Kasumi-1 (cell line): ENCODE results near the gene PPP1R3E.

ENCODE experiments used
- DNase-seq, 2 experiments: peaks; one replicate each; lab custom pipeline; 2025; lab: John Stamatoyannopoulos, UW

Gene PPP1R3E

GRCh38 chr14:23322568-23323517, 20.2 kb upstream of the PPP1R3E start:
- DNase-seq: no peak

DNA sequence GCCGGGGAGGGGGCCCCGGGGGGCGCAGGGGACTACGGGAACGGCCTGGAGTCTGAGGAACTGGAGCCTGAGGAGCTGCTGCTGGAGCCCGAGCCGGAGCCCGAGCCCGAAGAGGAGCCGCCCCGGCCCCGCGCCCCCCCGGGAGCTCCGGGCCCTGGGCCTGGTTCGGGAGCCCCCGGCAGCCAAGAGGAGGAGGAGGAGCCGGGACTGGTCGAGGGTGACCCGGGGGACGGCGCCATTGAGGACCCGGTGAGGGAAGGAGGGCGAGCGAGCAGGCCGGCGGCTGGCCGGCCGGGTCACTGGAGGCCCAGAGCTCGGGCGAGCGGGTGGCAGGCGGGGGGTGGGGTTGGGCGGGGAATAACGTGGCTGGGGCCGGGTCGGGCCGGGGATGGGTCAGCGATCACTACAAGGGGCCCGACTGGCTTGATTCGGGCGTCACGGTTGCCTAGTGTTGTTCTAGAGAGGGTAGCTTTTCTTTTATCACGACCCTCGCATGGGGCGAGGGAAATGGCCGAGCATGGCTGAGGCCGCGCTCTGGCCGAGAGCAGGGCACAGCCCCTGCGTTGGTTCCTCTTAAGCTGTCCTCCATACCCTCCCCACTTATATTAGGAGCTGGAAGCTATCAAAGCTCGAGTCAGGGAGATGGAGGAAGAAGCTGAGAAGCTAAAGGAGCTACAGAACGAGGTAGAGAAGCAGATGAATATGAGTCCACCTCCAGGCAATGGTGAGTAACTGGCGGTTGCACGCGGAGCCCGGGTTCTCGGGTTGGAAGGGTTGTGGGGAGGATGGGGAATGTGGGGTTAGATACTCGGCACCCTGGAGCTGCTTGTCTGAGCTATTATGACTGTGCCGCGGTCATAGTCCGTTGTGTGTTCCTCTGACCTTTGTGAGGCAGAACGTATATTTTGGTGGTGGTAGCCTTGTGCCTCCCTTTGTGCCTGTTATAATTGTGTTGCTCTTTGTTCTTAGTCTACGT, 19.2 kb upstream of the PPP1R3E start:
- peak; percentile 32 to 40 for DNase-seq

DNA sequence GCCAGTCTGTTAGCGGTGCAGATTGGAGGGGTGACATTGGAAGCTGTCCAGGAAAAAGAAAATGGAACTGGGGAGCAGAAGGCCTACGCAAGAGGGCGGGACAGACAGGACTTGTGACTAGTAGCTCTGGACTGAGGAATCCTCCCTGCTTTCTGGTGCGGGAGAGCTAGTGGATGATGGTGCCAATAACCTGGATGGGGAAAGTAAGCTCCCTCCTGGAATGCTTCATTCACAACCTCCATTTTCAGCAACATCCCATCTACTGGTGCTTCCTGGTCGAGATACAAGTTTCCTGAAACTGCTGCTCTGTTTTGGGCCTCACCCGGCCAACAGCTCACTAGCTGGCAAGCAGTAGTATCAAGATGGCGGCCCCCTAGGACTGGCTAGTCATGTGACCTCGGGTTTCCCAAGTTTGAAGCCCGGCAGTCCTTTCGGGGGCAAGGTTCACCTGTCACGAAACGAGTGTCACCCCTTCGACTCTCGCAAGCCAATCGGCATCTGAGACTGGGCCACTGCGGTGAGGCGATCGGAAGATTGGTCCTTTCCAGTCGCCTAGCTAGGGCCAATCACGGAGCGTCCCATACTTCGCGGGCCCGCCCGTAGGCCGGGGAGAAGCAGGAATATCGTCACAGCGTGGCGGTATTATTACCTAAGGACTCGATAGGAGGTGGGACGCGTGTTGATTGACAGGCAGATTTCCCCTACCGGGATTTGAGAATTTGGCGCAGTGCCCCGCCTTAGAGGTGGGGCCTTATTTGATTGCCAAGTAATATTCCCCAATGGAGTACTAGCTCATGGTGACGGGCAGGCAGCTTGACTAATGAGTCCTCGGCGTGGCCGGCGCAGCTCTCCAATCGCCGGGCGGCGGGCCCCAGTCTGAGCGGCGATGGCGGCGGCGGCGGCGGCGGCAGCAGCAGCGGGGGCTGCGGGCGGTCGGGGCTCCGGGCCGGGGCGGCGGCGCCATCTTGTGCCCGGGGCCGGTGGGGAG, 18.2 kb upstream of the PPP1R3E start, which contains the start of gene PABPN1:
TSS of gene PABPN1 (plus strand) at position 874 of the 988 bp plus-strand sequence. CDS start at position 887, 13 bp downstream.
- DNase-seq: peak; percentile 99 to 100

- no peak for DNase-seq
Observed at GRCh38 chr14:23319746-23320583, 17.3 kb upstream of the PPP1R3E start.

DNA sequence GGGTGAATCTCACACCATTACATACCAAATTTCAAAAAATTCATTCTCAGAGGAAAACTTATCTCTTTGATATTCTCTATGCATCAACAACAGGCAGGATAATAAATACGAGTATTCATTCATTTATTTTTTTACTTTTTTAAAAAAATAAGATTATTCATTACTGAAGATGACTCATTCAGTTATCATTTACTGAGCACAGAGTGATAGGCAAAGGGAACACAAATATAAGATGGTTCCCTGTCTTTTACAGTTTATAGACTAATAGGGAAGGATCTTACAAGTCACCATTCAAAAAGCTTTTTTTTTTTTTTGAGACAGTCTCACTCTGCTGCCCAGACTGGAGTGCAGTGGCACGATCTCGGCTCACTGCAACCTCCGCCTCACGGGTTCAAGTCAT, 13.6 kb upstream of the PPP1R3E start:
- no peak for DNase-seq

DNA sequence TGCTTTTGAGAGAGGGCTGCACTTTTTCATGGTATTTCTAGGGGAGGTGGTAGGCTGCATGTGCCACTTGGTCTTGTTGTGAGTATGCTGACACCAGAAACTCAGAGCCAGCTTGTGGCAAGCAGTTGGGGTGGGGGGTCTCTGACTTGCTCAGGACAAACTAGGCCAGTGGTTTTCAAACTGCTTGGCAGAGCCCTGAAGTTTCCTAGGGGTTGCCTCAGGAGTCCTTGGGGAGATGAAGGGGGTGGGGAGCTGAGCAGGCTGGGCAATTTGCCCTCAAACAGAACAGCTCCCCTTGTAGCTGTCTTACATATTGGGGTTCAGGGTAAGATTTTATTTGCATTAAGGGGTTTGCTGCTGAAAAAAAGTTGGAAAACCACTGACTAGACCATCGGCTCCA, 7.9 kb upstream of the PPP1R3E start:
- no peak for DNase-seq

- DNase-seq: no peak
Observed at GRCh38 chr14:23308721-23309445, 6.2 kb upstream of the PPP1R3E start.

DNA sequence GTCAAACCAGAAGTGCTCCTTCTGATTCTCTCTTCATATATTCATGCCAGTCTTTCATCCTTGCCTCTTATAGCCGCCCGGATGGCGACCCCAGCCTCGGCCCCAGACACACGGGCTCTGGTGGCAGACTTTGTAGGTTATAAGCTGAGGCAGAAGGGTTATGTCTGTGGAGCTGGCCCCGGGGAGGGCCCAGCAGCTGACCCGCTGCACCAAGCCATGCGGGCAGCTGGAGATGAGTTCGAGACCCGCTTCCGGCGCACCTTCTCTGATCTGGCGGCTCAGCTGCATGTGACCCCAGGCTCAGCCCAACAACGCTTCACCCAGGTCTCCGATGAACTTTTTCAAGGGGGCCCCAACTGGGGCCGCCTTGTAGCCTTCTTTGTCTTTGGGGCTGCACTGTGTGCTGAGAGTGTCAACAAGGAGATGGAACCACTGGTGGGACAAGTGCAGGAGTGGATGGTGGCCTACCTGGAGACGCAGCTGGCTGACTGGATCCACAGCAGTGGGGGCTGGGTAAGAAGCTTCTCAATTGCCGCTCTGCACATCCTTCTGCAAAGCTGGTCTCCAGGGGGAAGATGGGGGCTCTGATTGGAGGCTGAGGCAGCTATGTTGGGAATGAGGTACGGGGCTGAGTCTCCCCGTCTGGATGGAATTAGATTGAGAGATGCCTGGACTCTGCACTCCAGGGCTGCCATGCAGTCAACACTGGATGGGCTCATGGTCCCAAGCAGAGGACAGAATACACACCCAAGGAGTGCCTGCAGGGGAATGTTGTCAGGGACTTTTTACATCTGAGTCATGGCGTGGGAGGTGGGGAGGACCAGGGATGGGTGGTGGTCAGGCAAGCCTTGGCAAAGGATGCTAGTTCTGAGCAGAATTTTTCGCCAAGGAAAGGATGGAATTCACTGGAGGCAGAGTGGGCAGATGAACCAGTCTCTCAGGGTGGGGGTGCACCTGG, 5.3 kb upstream of the PPP1R3E start:
- DNase-seq: no peak

DNA sequence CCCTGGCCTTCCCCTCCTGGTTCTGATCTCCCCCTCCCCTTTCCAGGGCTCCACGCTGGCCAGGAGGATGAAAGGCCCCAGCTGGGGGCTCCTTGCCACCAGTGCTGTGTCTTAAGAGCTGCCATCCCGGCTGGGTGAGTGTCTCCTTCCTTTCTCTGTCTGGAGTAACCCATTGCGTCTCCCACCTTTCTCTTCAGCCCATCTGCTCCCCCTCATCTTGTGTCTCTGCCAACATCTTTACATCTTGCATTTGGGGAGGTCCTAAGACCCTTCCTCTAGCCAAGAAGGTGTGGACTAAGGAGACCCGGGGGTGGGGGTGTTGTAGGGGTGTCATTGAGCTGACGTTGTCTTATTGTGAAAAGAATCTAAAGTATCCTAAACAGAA, 4.5 kb upstream of the PPP1R3E start:
- no peak for DNase-seq

DNA sequence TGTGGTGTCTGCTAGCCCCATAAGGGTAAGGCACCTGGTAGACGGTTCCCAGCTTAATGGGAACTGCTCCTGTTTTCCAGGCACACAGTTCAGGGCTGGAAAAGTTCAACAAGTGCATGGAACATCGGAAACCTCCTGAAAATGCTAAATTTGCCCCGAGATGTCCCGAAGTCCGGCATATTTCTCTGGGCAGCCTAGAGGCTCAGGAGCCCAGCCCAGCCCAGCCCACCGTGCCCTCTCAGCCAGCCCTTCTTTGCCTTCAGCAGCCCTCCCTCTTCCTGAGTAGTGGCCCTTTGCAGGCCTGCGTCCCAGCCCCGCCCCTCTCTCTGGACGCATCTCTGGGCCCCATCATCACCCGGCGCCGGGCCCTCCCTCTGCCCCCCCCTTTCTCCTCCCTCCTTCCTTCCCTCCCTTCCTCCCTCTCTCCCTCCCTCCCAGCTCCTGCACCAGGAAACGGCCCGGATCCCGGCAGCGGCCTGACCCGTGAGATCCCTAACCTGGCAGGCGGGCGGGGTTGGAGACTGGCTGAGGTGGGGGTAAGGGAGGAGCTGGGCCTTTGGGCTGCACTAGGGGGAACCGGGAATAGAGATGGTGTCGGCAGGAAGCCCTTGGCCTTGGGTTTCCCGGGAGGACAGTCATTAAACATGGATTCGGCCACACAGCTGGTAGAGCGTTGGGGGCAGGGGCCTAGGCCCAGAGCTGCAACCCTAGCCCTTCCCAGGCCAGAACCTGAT, 3.9 kb upstream of the PPP1R3E start, which contains the start of gene BCL2L2:
TSS of gene BCL2L2 (plus strand) at position 422 of the 734 bp plus-strand sequence. CDS start 935 bp downstream, outside the sequence.
- DNase-seq: peak; percentile 80

GRCh38 chr14:23301969-23302289, 730 bp downstream of the PPP1R3E start:
- DNase-seq: no peak

DNA sequence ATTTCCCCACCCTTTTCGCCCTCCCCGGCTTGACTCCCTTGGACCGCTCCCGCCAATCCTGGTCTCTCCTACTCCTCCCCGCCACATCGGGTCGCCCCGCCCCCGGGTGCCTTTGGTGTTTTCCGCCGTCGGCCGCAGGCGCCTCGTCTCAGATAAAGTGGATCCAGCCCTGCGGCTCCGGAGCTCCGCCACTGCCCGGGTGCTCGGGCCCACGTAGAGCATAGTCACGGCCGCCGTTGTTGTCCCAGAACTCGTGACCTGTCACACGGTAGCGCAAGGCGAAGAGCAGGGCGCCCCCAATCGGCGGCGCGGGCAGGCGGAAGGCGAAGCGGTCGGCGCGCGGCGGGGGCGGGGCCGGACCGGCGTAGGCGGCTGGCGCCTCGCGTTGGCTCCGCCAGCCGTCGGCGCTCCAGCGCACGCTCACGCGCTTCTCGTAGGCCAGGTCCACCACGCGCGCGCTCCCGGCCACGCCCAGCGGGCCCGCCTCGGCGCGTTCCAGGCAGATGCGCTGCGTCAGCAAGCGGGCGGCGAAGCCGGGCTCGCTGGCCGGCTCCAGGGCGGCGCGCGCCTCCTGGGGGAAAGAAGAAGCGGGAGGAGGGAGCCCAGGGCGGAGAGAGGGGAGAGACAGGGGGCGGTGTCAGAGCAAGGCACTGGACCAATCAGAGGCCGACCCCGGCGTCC, 1.2 kb downstream of the PPP1R3E start:
- peak; percentile 94 to 96 for DNase-seq

DNA sequence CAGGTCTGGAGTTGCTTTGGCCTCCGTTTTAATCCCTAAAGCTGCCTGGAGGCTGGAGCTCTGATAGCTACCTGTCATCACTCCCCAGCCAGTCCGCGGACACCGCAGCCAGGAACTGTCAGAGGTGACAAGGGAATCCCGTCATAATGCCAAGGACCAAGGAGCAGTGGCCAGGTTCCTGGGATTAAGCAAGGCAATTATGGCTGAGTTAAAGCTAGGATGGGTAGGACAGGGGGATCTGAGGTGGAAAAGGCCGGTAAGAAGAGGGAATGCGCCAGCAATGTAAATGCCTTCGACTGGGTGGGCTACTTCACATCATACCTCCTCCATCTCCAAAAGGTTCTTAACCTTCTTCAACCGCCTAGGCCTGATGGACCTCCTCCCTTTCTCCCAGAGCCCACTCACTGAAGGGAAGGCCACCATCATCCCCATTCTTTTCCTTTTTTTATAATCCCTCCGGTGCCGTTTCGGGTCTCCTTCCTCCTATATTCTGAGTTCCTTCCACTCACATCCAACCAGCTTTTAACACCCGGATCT, 1.9 kb downstream of the PPP1R3E start:
- DNase-seq: no peak

DNA sequence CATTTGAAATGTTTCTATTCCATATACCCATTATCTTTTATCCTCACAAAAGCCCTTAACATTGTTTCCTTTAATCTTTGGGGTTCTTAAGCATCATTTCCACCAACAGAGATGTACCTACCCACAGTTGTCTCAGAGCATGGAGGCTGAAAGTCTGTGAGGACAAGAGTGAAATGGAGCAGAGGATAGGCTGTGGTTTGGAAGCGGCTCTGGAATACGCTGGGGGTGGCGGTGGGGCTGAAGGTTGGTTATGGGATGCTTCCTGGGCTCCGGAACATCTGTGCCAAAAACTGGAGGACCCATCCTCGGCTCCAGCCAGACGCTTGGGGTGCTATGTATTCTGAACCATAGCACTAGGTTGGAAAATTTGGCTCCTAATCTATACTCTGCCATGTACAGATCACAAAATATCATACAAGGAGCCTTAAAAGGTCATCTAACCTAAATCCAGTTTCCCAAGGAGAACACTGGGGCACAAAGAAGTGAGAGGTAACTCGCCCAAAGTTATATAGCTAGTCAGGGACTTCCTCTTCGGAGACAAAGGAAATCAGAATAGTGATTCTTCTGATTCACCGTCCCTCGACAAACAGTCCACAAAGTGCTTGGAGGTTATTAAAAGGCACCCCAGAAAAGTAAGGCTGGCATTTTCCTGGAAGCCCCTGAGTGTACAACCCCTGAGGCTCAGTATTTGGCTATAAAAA, 2.5 kb downstream of the PPP1R3E start:
- DNase-seq: no peak

- peak; percentile 5 to 16 for DNase-seq
Observed at GRCh38 chr14:23299211-23299957, 3.3 kb downstream of the PPP1R3E start.
